SK-N-SH (cell line): Measurements from ENCODE around the gene SLC25A28. TPM values are rescaled to one million over a fixed set of nuclear protein-coding genes. Genes with fewer than 3 reads are reported as not detected.

Experiments
- CTCF ChIA-PET: fragments of 300-600, 350-600 bp; formaldehyde crosslinking; extraction: SDS; loops from one replicate; lab custom pipeline; 2021; lab: Yijun Ruan, JAX
- POLR2A ChIA-PET: fragments of 350-600 bp; sonication (Branson Sonifier 250); formaldehyde crosslinking; extraction: SDS; loops from one replicate; lab custom pipeline; 2020; ENCODE audit warnings: antibody characterized with exemption, inconsistent platforms; lab: Yijun Ruan, JAX
- DNase-seq: peaks from one replicate; pipeline ENCODE4 v3.0.0; 2012
- H2AFZ ChIP-seq: fragments of 200-600 bp; sonication (generic); 2 replicates; pipeline ENCODE4 v1.8.1; 2016; ENCODE audit warnings: antibody characterized with exemption, mild to moderate bottlenecking, low read depth
- H3F3A ChIP-seq: fragments of 200-600 bp; sonication (generic); replicated peaks from 2 replicates; pipeline ENCODE3; 2016; ENCODE audit warnings: antibody characterized with exemption, mild to moderate bottlenecking; ENCODE audit not compliant: insufficient read depth
- H3K27ac ChIP-seq, 2 experiments: fragments of 200-500 bp in 1 of 2; fragments of 200-600 bp in 1 of 2; sonication (Bioruptor generic) in 1 of 2; sonication (generic), shearing (Covaris generic) in 1 of 2; 2 replicates each; pipeline versions ENCODE4 v1.5.1 to v1.6.1; 2014 to 2016; ENCODE audit warnings: low read depth in 2 of 2, inconsistent platforms in 1 of 2, low read length in 1 of 2, mild to moderate bottlenecking in 1 of 2, mixed read lengths in 1 of 2
- H3K27me3 ChIP-seq: fragments of 200-600 bp; sonication (generic), shearing (Covaris generic); 2 replicates; pipeline ENCODE4 v1.6.1; 2016; ENCODE audit warnings: mixed run types; ENCODE audit not compliant: insufficient read depth
- H3K36me3 ChIP-seq, 2 experiments: fragments of 200-500 bp in 1 of 2; fragments of 200-600 bp in 1 of 2; sonication (Bioruptor generic) in 1 of 2; sonication (generic) in 1 of 2; replicated peaks in 1 of 2; 2 replicates each; pipeline versions ENCODE3 to v1.5.1; 2014 to 2016; ENCODE audit warnings: low read length in 1 of 2, mild to moderate bottlenecking in 1 of 2; ENCODE audit not compliant: insufficient read depth in 2 of 2, control insufficient read depth in 1 of 2
- H3K4me1 ChIP-seq, 2 experiments: fragments of 200-500 bp in 1 of 2; fragments of 200-600 bp in 1 of 2; sonication (Bioruptor generic) in 1 of 2; sonication (generic), shearing (Covaris generic) in 1 of 2; 2 replicates each; pipeline versions ENCODE4 v1.5.1 to v1.6.1; 2014 to 2016; ENCODE audit warnings: low read depth in 1 of 2, low read length in 1 of 2, mixed run types in 1 of 2; ENCODE audit not compliant: insufficient read depth in 2 of 2, control insufficient read depth in 1 of 2
- H3K4me2 ChIP-seq: fragments of 200-600 bp; sonication (generic), shearing (Covaris generic); 2 replicates; pipeline ENCODE4 v1.6.1; 2017; ENCODE audit warnings: mixed run types
- H3K4me3 ChIP-seq, 2 experiments: fragments of 200-500 bp in 1 of 2; fragments of 200-600 bp in 1 of 2; sonication (Bioruptor generic) in 1 of 2; sonication (generic), shearing (Covaris generic) in 1 of 2; 2 replicates each; pipeline versions ENCODE4 v1.5.1 to v1.8.1; 2014 to 2016; ENCODE audit warnings: low read depth in 2 of 2, inconsistent platforms in 1 of 2, low read length in 1 of 2, mild to moderate bottlenecking in 1 of 2, mixed read lengths in 1 of 2, moderate library complexity in 1 of 2
- H3K79me2 ChIP-seq: fragments of 200-600 bp; sonication (generic); 2 replicates; pipeline ENCODE4 v1.8.1; 2017; ENCODE audit warnings: mild to moderate bottlenecking; ENCODE audit not compliant: insufficient read depth
- H3K9ac ChIP-seq: fragments of 200-600 bp; sonication (generic); 2 replicates; pipeline ENCODE4 v1.6.1; 2017; ENCODE audit warnings: mixed run types
- H3K9me2 ChIP-seq: fragments of 200-600 bp; sonication (generic); 2 replicates; pipeline ENCODE4 v1.6.1; 2017; ENCODE audit warnings: mixed run types
- H3K9me3 ChIP-seq: fragments of 200-600 bp; sonication (generic); 2 replicates; pipeline ENCODE4 v1.6.1; 2017; ENCODE audit warnings: mixed run types, mild to moderate bottlenecking, moderate library complexity
- H4K20me1 ChIP-seq: fragments of 200-600 bp; sonication (generic); 2 replicates; pipeline ENCODE4 v1.6.1; 2017; ENCODE audit warnings: mild to moderate bottlenecking, mixed run types; ENCODE audit not compliant: insufficient read depth
- FOXJ3 ChIP-seq: sonication (generic); formaldehyde crosslinking; IDR thresholded peaks from 2 replicates; pipeline ENCODE4 v1.5.1; 2020; ENCODE audit warnings: mild to moderate bottlenecking, missing genetic modification reagents
- GABPA ChIP-seq: IDR thresholded peaks from 2 replicates; pipeline ENCODE4 v1.4.0; 2012; ENCODE audit warnings: low read depth, mild to moderate bottlenecking
- IRF3 ChIP-seq: fragments of 150-350 bp; IDR thresholded peaks from 2 replicates; pipeline ENCODE4 v1.6.1; 2016; ENCODE audit warnings: mild to moderate bottlenecking, low read depth, low read length
- JUND ChIP-seq: IDR thresholded peaks from 2 replicates; pipeline ENCODE4 v1.4.0; 2012
- RCOR1 ChIP-seq: fragments of 150-350 bp; IDR thresholded peaks from 2 replicates; pipeline ENCODE4 v1.6.1; 2017; ENCODE audit warnings: antibody characterized with exemption, low read length
- RXRA ChIP-seq: IDR thresholded peaks from 2 replicates; pipeline ENCODE4 v1.4.0; 2012; ENCODE audit warnings: low read depth, mild to moderate bottlenecking, borderline replicate concordance
- SMC3 ChIP-seq: IDR thresholded peaks from 2 replicates; pipeline ENCODE4 v1.6.1; 2012; ENCODE audit warnings: low read depth, low read length, improper control_type of control experiment
- TCF12 ChIP-seq: IDR thresholded peaks from 2 replicates; pipeline ENCODE4 v1.4.0; 2012
- YY1 ChIP-seq: IDR thresholded peaks from 2 replicates; pipeline ENCODE4 v1.4.0; 2012; ENCODE audit warnings: low read depth, mild to moderate bottlenecking
- WGBS: methylation state at CpG from one replicate; pipeline ENCODE4 v1.1.6; 2017; ENCODE audit warnings: low lambda C conversion rate; 5-methylcytosine and 5-hydroxymethylcytosine counted together
- polyA plus RNA-seq, 3 experiments: library from polyadenylated mRNA; depleted of rRNA; stranded (reverse); fragments of >200 nt; gene quantifications; 2 replicates each; pipeline ENCODE4 v1.2.3, GENCODE V29; 2012
- small RNA-seq, 7 experiments: library from RNA; depleted of rRNA; stranded (forward); fragments of <200 nt; gene quantifications; one replicate each; pipeline ENCODE3, GENCODE V24; 2012
- TF ChIP-seq, protein P1 (sequence below): IDR thresholded peaks from 2 replicates; pipeline ENCODE4 v1.4.0; 2012; ENCODE audit warnings: low read depth

SLC25A28 gene
- polyA plus RNA-seq, 1 of the 3 experiments (the other 2 are of a cell fraction): 23.8 TPM

- WGBS: 17% methylated on average over 2 of the region's 2 CpGs
Measured at GRCh38 chr10:99562631-99563030, 57.6 kb downstream of the SLC25A28 start.

More at GRCh38 chr10:99562631-99563030, 57.6 kb downstream of the SLC25A28 start:
- Histone ChIP-seq H3K9ac (no peak overlapping the region), H3K4me1 (no peaks in the 10 kb centered on the region), H3K79me2 (no peaks in the 10 kb centered on the region), H2AFZ (no peak overlapping the region), H3K36me3 (no peaks in the 10 kb centered on the region), H4K20me1 (no peaks in the 10 kb centered on the region), H3K9me3 (no peaks in the 10 kb centered on the region), H3K27ac (no peak overlapping the region), H3K9me2 (no peaks in the 10 kb centered on the region), H3K4me2 (no peak overlapping the region), H3K4me3 (no peak overlapping the region), H3K27me3 (peaks cover 54% of the 10 kb centered on the region; the same call in 1 of the 2 replicates), H3F3A (no peaks in the 10 kb centered on the region)
- no peak for DNase-seq
- TF ChIP-seq JUND (no peak), RCOR1 (no peak), RXRA (no peak), SMC3 (no peak), YY1 (no peak), FOXJ3 (no peak), TCF12 (no peak), GABPA (no peak), IRF3 (no peak)
- TF ChIP-seq, protein P1, sequence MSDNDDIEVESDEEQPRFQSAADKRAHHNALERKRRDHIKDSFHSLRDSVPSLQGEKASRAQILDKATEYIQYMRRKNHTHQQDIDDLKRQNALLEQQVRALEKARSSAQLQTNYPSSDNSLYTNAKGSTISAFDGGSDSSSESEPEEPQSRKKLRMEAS: no peak
- ChIA-PET POLR2A (no interaction called here), CTCF (interaction anchor here (0.8 kb wide), 1 partner anchor 49 kb away, joined by 3 read pairs; no protein-coding TSS in a partner anchor)

Small RNAs within 50 kb of the gene (small RNA-seq; reads per million reads assigned to genes)
- gene AL133353.1: 0 reads per million in 7 experiments

Other genes starting within 250 kb of the SLC25A28 start
- 9.8 and 10.9 TPM in 2 replicates for gene GOT1, start 189.8 kb downstream of the SLC25A28 start, polyA plus RNA-seq (2012; rRNA removed)
- gene NKX2-3, start 87.5 kb downstream of the SLC25A28 start, polyA plus RNA-seq (2012; rRNA removed): not detected in 2 replicates
- 3.9 and 6.2 TPM in 2 replicates for gene ENTPD7, start 39.1 kb upstream of the SLC25A28 start, polyA plus RNA-seq (2012; rRNA removed)
- gene COX15, start 111.7 kb upstream of the SLC25A28 start, polyA plus RNA-seq (2012; rRNA removed): 20.4 and 26.3 TPM in 2 replicates
- gene CUTC, start 111.8 kb upstream of the SLC25A28 start, polyA plus RNA-seq (2012; rRNA removed): 19.4 and 21.1 TPM in 2 replicates
- gene ABCC2, start 162.2 kb upstream of the SLC25A28 start, polyA plus RNA-seq (2012; rRNA removed): 0.48 and 0.52 TPM in 2 replicates